HG03060 (cell line): Measurements from ENCODE around the gene SYNE1.
A peak's percentile ranks its signal among the peaks of the same experiment; 100 is the strongest.
"Not testable (repeated sequence)": the region's sequence is repeated elsewhere in the genome, so short reads cannot be mapped to it uniquely, and the experiment has no call there.

Source experiments
- ATAC-seq: cut with Tn5 transposase; IDR thresholded peaks from one replicate; pipeline ENCODE4 v1.9.1; 2021; ENCODE audit warnings: low read depth, moderate number of reproducible peaks; ENCODE audit not compliant: unreplicated experiment

The SYNE1 gene

GRCh38 chr6:152432758-152433157 lies 204.4 kb downstream of the SYNE1 start:
- no peak for ATAC-seq

GRCh38 chr6:152428126-152428525 lies 209.0 kb downstream of the SYNE1 start:
- no peak for ATAC-seq

- ATAC-seq: no peak
Measured at GRCh38 chr6:152426276-152426675, 210.9 kb downstream of the SYNE1 start.

- peak; percentile 80 for ATAC-seq
Measured at GRCh38 chr6:152423216-152424103, 213.7 kb downstream of the SYNE1 start.

- not testable (repeated sequence) for ATAC-seq
Measured at GRCh38 chr6:152421496-152421895, 215.7 kb downstream of the SYNE1 start.

- ATAC-seq: no peak
Measured at GRCh38 chr6:152420696-152421095, 216.5 kb downstream of the SYNE1 start.

- no peak for ATAC-seq
Measured at GRCh38 chr6:152418551-152418950, 218.6 kb downstream of the SYNE1 start.

- no peak for ATAC-seq
Measured at GRCh38 chr6:152416652-152417051, 220.5 kb downstream of the SYNE1 start.

GRCh38 chr6:152404936-152405595 lies 232.1 kb downstream of the SYNE1 start:
- ATAC-seq: no peak

GRCh38 chr6:152404086-152404857 lies 232.9 kb downstream of the SYNE1 start:
- ATAC-seq: no peak

- no peak for ATAC-seq
Measured at GRCh38 chr6:152402791-152403190, 234.4 kb downstream of the SYNE1 start.

GRCh38 chr6:152401978-152402377 lies 235.2 kb downstream of the SYNE1 start:
- ATAC-seq: no peak

- no peak for ATAC-seq
Measured at GRCh38 chr6:152399399-152399798, 237.8 kb downstream of the SYNE1 start.

GRCh38 chr6:152398993-152399392 lies 238.2 kb downstream of the SYNE1 start:
- no peak for ATAC-seq

GRCh38 chr6:152398316-152398715 lies 238.8 kb downstream of the SYNE1 start:
- ATAC-seq: no peak

GRCh38 chr6:152394303-152394702 lies 242.9 kb downstream of the SYNE1 start:
- no peak for ATAC-seq

GRCh38 chr6:152391179-152391880 lies 245.8 kb downstream of the SYNE1 start:
- ATAC-seq: no peak

- no peak for ATAC-seq
Measured at GRCh38 chr6:152387091-152387490, 250.1 kb downstream of the SYNE1 start.

- no peak for ATAC-seq
Measured at GRCh38 chr6:152386131-152386530, 251.0 kb downstream of the SYNE1 start.
